CD4-positive, alpha-beta T cell treated with Interleukin-6 at 100 ng/mL for 8 hours (primary cell): ENCODE data around the gene MLN.

ENCODE experiments used
- DNase-seq: peaks from one replicate; pipeline ENCODE4 v3.0.0-alpha.2; 2020; ENCODE audit warnings: mixed read lengths, low spot score

The MLN gene

DNA sequence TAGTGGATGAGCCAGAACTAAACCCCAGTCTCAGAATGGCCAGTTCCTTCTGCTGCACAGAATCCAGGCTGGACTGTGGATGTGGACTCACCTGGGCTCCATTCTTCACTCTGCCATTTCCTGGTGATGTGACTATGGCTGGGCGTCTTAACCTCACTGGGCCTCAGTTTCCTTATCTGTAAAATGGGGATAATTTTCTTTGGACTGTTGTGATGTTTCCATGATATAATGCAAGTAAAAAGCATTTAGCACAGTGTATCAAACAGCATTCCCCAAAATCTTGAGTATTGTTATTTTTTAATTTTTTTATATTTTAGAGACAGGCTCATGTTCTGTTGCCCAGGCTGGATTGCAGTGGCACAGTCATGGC is 51.2 kb downstream of the MLN start:
- DNase-seq, result no peak

GRCh38 chr6:33751771-33752645 is 51.8 kb downstream of the MLN start:
- DNase-seq, result no peak

- no peak for DNase-seq
These were observed 53.4 kb downstream of the MLN start for GRCh38 chr6:33750244-33750991.

GRCh38 chr6:33749401-33749800 is 54.4 kb downstream of the MLN start:
- DNase-seq, result no peak

DNA sequence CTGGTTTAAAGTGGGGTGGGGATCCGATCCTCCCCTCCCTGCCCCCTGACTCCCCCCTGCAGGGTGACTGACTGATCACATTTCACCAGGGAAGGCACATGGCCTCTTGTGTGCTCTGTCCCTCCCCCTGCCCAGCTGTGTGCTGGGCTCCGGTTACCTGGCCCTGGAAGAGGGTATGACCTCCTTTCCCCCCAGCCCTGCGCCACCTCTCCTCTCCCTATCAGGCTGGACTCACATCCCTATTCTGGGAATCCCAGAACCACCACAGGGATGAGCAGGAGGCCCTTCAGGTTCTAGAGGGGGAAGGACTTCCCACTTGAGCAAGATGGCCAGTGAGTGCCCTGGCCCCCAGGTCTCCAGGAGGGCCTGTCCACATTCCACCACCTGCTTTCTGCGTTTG is 55.0 kb downstream of the MLN start:
- DNase-seq, result no peak

- no peak for DNase-seq
These were observed 56.0 kb downstream of the MLN start for GRCh38 chr6:33747823-33748222.

GRCh38 chr6:33746651-33747100 is 57.1 kb downstream of the MLN start, which contains the start of gene IP6K3:
Gene IP6K3, minus strand, starts transcription at chr6:33746905. Its CDS starts 11,429 bp downstream, at chr6:33735476.
- DNase-seq, result no peak

GRCh38 chr6:33746036-33746600 is 57.7 kb downstream of the MLN start:
- no peak for DNase-seq

- no peak for DNase-seq
These were observed 58.3 kb downstream of the MLN start for GRCh38 chr6:33745548-33745947.

DNA sequence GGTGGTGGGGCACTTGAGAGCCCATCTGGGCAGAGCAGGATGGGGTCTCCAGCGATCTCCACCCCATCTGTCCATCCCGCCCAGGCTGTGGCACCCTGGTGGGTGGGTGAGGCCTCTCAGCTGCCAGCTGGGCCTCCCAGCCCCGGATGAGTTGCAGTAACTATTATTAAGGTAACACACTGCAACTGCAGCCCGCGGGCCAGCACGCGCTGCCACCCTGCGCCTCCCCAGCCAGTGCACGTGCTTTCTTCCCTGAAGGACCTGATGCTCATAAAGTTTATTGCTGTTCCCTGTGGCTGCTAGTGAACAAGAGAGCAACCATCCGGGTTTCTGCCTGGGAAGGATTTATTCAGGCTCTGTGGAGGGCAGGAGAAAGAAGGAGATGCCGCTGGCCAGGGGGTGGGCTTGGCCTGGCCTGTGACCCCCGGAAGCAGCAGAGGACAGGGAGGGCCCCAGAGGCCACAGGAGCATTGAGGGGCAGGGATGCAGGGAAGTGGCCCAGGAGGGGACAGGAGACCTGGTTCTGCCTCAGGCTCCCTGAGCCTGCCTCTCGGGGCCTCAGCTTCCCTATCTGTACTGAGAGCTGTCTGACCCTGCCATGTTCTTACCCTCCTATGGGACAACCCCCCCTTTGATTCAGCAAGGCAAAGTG is 58.8 kb downstream of the MLN start:
- DNase-seq, result no peak
